Lower leg skin (tissue), 4 donors: Measurements from ENCODE around the gene TNP2. TPM values are rescaled to one million over a fixed set of nuclear protein-coding genes. Genes with fewer than 3 reads are reported as not detected.
A peak's percentile ranks its signal among the peaks of the same experiment; 100 is the strongest.

Experiments used
- DNase-seq, 2 donors: peaks; one replicate each; pipeline ENCODE4 v3.0.0-alpha.2; 2019; ENCODE audit warnings: low spot score in 2 of 2
- H3K4me3 ChIP-seq: fragments of 200-600 bp; sonication (generic); 2 replicates; pipeline ENCODE4 v1.5.1; 2017; ENCODE audit warnings: mild to moderate bottlenecking, low read depth; ENCODE audit not compliant: poor library complexity, severe bottlenecking
- CTCF ChIP-seq, 3 donors: fragments of 450-650 bp; IDR thresholded peaks; one replicate each; pipeline ENCODE4 v1.5.1; 2016; ENCODE audit warnings: antibody characterized with exemption in 3 of 3, mild to moderate bottlenecking in 3 of 3, moderate library complexity in 2 of 3
- POLR2A ChIP-seq, 2 donors: fragments of 450-650 bp; IDR thresholded peaks; one replicate each; pipeline ENCODE4 v1.6.1; 2016 to 2017; ENCODE audit warnings: antibody characterized with exemption in 2 of 2, mild to moderate bottlenecking in 1 of 2, moderate library complexity in 1 of 2
- WGBS, 2 donors: methylation state at CpG; one replicate each; pipeline ENCODE4 v1.1.5; 2018; 5-methylcytosine and 5-hydroxymethylcytosine counted together
- intact Hi-C: fragments of 100-400 bp; cut with DNase I; formaldehyde crosslinking; loops from one replicate; pipeline ENCODE4 v1.15.0; 2023; ENCODE audit warnings: low total_unique reads
- total RNA-seq, 4 donors: library from RNA; depleted of rRNA; stranded (reverse); fragments of >200 nt; gene quantifications; one replicate each; pipeline ENCODE4 v1.1.0, GENCODE V29; 2016

The TNP2 gene
- total RNA-seq, 4 donors from 2014 or later: not detected

GRCh38 chr16:11313493-11314308 is 44.6 kb upstream of the TNP2 start:
- DNase-seq: no peak
- 90 to 93% methylated on average over 9 of the region's 9 CpGs for WGBS, 2 donors
- intact Hi-C loops: no loop called here
- TF ChIP-seq CTCF (IDR thresholded peaks at IDR 0.05): no peak
- TF ChIP-seq POLR2A (IDR thresholded peaks at IDR 0.05): no peak
- H3K4me3 ChIP-seq: no peak overlapping the region

GRCh38 chr16:11312718-11313492 is 43.8 kb upstream of the TNP2 start:
- no peak for DNase-seq
- no peak overlapping the region for H3K4me3 ChIP-seq
- TF ChIP-seq POLR2A (IDR thresholded peaks at IDR 0.05) (no peak), CTCF (IDR thresholded peaks at IDR 0.05) (no peak)
- intact Hi-C loops: no loop called here
- 55 to 58% methylated on average over 8 of the region's 8 CpGs for WGBS, 2 donors

GRCh38 chr16:11310997-11311561 is 42.0 kb upstream of the TNP2 start:
- intact Hi-C loops: no loop called here
- WGBS, 2 donors: 74 to 79% methylated on average over 10 of the region's 10 CpGs
- H3K4me3 ChIP-seq: no peak overlapping the region
- no peak for TF ChIP-seq CTCF (IDR thresholded peaks at IDR 0.05)
- no peak for DNase-seq

- H3K4me3 ChIP-seq: no peak overlapping the region
- TF ChIP-seq CTCF (IDR thresholded peaks at IDR 0.05): no peak
- 85 to 93% methylated on average over 3 of the region's 3 CpGs for WGBS, 2 donors
- no peak for DNase-seq
- intact Hi-C loops: no loop called here
These were observed 41.5 kb upstream of the TNP2 start for GRCh38 chr16:11310634-11310977.

- TF ChIP-seq CTCF (IDR thresholded peaks at IDR 0.05) (peak in 1 of 3 donors; percentile 8), POLR2A (IDR thresholded peaks at IDR 0.05) (no peak)
- DNase-seq: no peak
- intact Hi-C loops: no loop called here
- 75 to 77% methylated on average over 9 of the region's 9 CpGs for WGBS, 2 donors
- H3K4me3 ChIP-seq: no peak overlapping the region
These were observed 40.9 kb upstream of the TNP2 start for GRCh38 chr16:11309895-11310633.
